ENCODE results near the gene TTC33.
"Not testable (repeated sequence)": the region's sequence is repeated elsewhere in the genome, so short reads cannot be mapped to it uniquely, and the experiment has no call there.

DNA sequence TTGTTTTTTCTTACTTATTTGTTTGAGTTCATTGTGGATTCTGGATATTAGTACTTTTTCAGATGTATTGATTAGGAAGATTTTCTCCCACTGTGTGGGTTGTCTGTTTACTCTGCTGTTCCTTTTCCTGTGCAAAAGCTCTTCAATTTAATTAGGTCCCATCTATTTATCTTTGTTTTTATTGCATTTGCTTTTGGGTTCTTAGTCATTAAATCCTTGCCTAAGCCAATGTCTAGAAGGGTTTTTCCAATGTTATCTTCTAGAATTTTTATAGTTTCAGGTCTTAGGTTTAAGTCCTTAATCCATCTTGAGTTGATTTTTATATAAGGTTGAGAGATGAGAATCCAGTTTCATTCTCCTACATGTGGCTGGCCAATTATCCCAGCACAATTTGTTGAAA lies 38.6 kb upstream of the TTC33 start:
- TF ChIP-seq, protein P1, sequence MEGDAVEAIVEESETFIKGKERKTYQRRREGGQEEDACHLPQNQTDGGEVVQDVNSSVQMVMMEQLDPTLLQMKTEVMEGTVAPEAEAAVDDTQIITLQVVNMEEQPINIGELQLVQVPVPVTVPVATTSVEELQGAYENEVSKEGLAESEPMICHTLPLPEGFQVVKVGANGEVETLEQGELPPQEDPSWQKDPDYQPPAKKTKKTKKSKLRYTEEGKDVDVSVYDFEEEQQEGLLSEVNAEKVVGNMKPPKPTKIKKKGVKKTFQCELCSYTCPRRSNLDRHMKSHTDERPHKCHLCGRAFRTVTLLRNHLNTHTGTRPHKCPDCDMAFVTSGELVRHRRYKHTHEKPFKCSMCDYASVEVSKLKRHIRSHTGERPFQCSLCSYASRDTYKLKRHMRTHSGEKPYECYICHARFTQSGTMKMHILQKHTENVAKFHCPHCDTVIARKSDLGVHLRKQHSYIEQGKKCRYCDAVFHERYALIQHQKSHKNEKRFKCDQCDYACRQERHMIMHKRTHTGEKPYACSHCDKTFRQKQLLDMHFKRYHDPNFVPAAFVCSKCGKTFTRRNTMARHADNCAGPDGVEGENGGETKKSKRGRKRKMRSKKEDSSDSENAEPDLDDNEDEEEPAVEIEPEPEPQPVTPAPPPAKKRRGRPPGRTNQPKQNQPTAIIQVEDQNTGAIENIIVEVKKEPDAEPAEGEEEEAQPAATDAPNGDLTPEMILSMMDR (IDR thresholded peaks at IDR 0.05), result not testable (repeated sequence)
- TF ChIP-seq POLR2A (IDR thresholded peaks at IDR 0.05), result not testable (repeated sequence)
